OCI-LY7 (cell line): ENCODE data around the gene MAP4K1.

Experiments used
- CTCF ChIP-seq: fragments of 200-600 bp; sonication (generic); conservative IDR thresholded peaks from 2 replicates; pipeline ENCODE4 v1.5.1; 2014; ENCODE audit warnings: mild to moderate bottlenecking, antibody characterized with exemption, low read length, moderate library complexity, mixed read lengths
- EZH2phosphoT487 ChIP-seq: fragments of 200-600 bp; sonication (generic); IDR thresholded peaks from 2 replicates; pipeline ENCODE4 v1.6.1; 2018; ENCODE audit warnings: low read depth, borderline replicate concordance, mild to moderate bottlenecking, mixed run types, antibody characterized with exemption, low read length, moderate library complexity, mixed read lengths

GRCh38 chr19:38661136-38661535 is 43.4 kb upstream of the MAP4K1 start:
- TF ChIP-seq CTCF (no peak), EZH2phosphoT487 (no peak)
